ENCODE results near the gene RAD23A. TPM values are rescaled to one million over a fixed set of nuclear protein-coding genes. Genes with fewer than 3 reads are reported as not detected.

RAD23A gene
- total and polyA plus RNA-seq, 10 of the 15 experiments (the other 5 are each of a cell fraction or from before 2014, with no cell fraction given), result 8.8 to 198 (median 119) TPM

GRCh38 chr19:12933287-12934072 lies 12.2 kb upstream of the RAD23A start, which contains the start of gene FARSA (continued):
- TF ChIP-seq ZBTB11 (CRISPR knock-in tag; IDR thresholded peaks at IDR 0.05) (no peak), WRNIP1 (IDR thresholded peaks at IDR 0.05; ENCODE audit: borderline replicate concordance, low read depth, low read length) (no peak; the same call in 1 of the 2 replicates), CHD1 (IDR thresholded peaks at IDR 0.05; ENCODE audit: low read depth, low read length) (0 out of 2 replicates have a peak, but pooled peaks have one; percentile 28), SIX5 (IDR thresholded peaks at IDR 0.05; ENCODE audit: low read depth, low read length, severe bottlenecking) (peak; percentile 89), MAX (IDR thresholded peaks at IDR 0.05; ENCODE audit: low read depth, low read length) (peak; percentile 80), RELA (IDR thresholded peaks at IDR 0.05; ENCODE audit: borderline replicate concordance, partially characterized antibody) (peak; percentile 83), ELK1 (IDR thresholded peaks at IDR 0.05; ENCODE audit: low read depth, low read length) (peak; percentile 87), IRF3 (IDR thresholded peaks at IDR 0.05) (no peak), NR2C1 (IDR thresholded peaks at IDR 0.05) (peak; percentile 93), TCF7 (IDR thresholded peaks at IDR 0.05; ENCODE audit: borderline replicate concordance) (no peak), TCF12 (IDR thresholded peaks at IDR 0.05; ENCODE audit: low read depth, low read length) (peak; percentile 46; the same call in 1 of the 2 replicates), YY1 (IDR thresholded peaks at IDR 0.05; ENCODE audit: low read depth, low read length) (peak; percentile 100), BACH1 (IDR thresholded peaks at IDR 0.05; ENCODE audit: borderline replicate concordance) (peak; percentile 67; the same call in 1 of the 2 replicates), MYC (IDR thresholded peaks at IDR 0.05; ENCODE audit: insufficient read depth, insufficient read length, insufficient replicate concordance, low read length, severe bottlenecking) (peak; percentile 22), CREM (IDR thresholded peaks at IDR 0.05; ENCODE audit: low read depth) (peak; percentile 71), JUNB (IDR thresholded peaks at IDR 0.05) (no peak), CHD4 (IDR thresholded peaks at IDR 0.05) (no peak), STAT1 (conservative IDR thresholded peaks at IDR 0.05) (no peak), SMAD1 (IDR thresholded peaks at IDR 0.05; ENCODE audit: low read depth, partially characterized antibody) (no peak), ATF7 (IDR thresholded peaks at IDR 0.05; ENCODE audit: low read depth) (0 out of 2 replicates have a peak, but pooled peaks have one; percentile 46), SIN3A (IDR thresholded peaks at IDR 0.05; ENCODE audit: low read depth, low read length) (peak; percentile 85), POLR2AphosphoS2 (IDR thresholded peaks at IDR 0.05; ENCODE audit: low read depth, low read length) (peak; percentile 83), EP300 (IDR thresholded peaks at IDR 0.05; ENCODE audit: borderline replicate concordance in 1 of 2, control insufficient read depth in 1 of 2, low read depth in 2 of 2, low read length in 2 of 2) (peak in 1 of 2 experiments; percentile 24; a peak in 1 of 4 replicates), PML (IDR thresholded peaks at IDR 0.05; ENCODE audit: low read length) (peak; percentile 82; the same call in 1 of the 2 replicates), MEF2B (IDR thresholded peaks at IDR 0.05; ENCODE audit: partially characterized antibody, poor library complexity, severe bottlenecking) (peak; percentile 37)

Data from GM12878 (cell line).